Endothelial cell of umbilical vein (primary cell): Measurements from ENCODE around the gene MBTPS1. TPM values are rescaled to one million over a fixed set of nuclear protein-coding genes. Genes with fewer than 3 reads are reported as not detected.

Experiments
- BruUV-seq: library from RNA; stranded (reverse); fragments of 400-500 nt; replicated peaks from 2 replicates; lab custom pipeline; 2021; lab: Mats Ljungman, UMichigan
- CTCF ChIA-PET: fragments of 300-600, 350-600 bp; sonication (Branson Sonifier 250); formaldehyde crosslinking; loops from one replicate; lab custom pipeline; 2021; ENCODE audit warnings: antibody characterized with exemption, inconsistent platforms; lab: Charles Lee
- POLR2A ChIA-PET: fragments of 300-600, 350-600 bp; sonication (Branson Sonifier 250); formaldehyde crosslinking; loops from one replicate; lab custom pipeline; 2021; ENCODE audit warnings: antibody characterized with exemption, inconsistent platforms; lab: Charles Lee
- DNase-seq: peaks from one replicate; pipeline ENCODE4 v3.0.0-alpha.2; 2011; ENCODE audit warnings: low read depth, low spot score
- FAIRE-seq: peaks from 2 replicates; lab custom pipeline; 2011; peaks lifted over from hg19 to GRCh38; lab: Jason Lieb, UNC
- H2AFZ ChIP-seq: 2 replicates; pipeline ENCODE4 v1.6.0; 2012; ENCODE audit warnings: low read depth, low read length, control low read depth, inconsistent platforms
- H3K27ac ChIP-seq: 2 replicates; pipeline ENCODE4 v1.5.1; 2011; ENCODE audit warnings: low read depth, mild to moderate bottlenecking, control low read depth, low read length, moderate library complexity; ENCODE audit not compliant: insufficient read depth
- H3K27me3 ChIP-seq, 2 experiments: 2 replicates each; pipeline versions ENCODE4 v1.6.0 to v1.6.1; 2011; ENCODE audit warnings: low read length in 2 of 2, mixed read lengths in 1 of 2; ENCODE audit not compliant: control insufficient read depth in 2 of 2, insufficient read depth in 2 of 2
- H3K36me3 ChIP-seq, 2 experiments: 2 replicates in 1 of 2; 3 replicates in 1 of 2; pipeline ENCODE4 v1.5.1; 2011; ENCODE audit warnings: low read length in 2 of 2, mild to moderate bottlenecking in 1 of 2, moderate library complexity in 1 of 2; ENCODE audit not compliant: control insufficient read depth in 2 of 2, insufficient read depth in 2 of 2; ENCODE audit errors: extremely low read depth in 1 of 2
- H3K4me1 ChIP-seq: 3 replicates; pipeline ENCODE4 v1.5.1; 2011; ENCODE audit warnings: mild to moderate bottlenecking, low read length; ENCODE audit not compliant: control insufficient read depth, insufficient read depth; ENCODE audit errors: extremely low read depth
- H3K4me2 ChIP-seq: 2 replicates; pipeline ENCODE4 v1.6.1; 2011; ENCODE audit warnings: low read length, control low read depth, mixed read lengths; ENCODE audit not compliant: insufficient read depth
- H3K4me3 ChIP-seq, 3 experiments: fragments of 200-600 bp in 1 of 3; sonication (generic), shearing (Covaris generic) in 1 of 3; replicated peaks in 1 of 3; 2 replicates each; pipeline ENCODE4 v1.5.1; 2011 to 2016; ENCODE audit warnings: control low read depth in 3 of 3, low read length in 3 of 3, mild to moderate bottlenecking in 2 of 3, inconsistent platforms in 1 of 3, low read depth in 1 of 3, moderate library complexity in 1 of 3; ENCODE audit not compliant: insufficient read depth in 1 of 3
- H3K79me2 ChIP-seq: 2 replicates; pipeline ENCODE4 v1.6.0; 2012; ENCODE audit warnings: low read length, inconsistent platforms; ENCODE audit not compliant: control insufficient read depth, insufficient read depth
- H3K9ac ChIP-seq: replicated peaks from 2 replicates; pipeline ENCODE3; 2011; ENCODE audit warnings: low read length, control low read depth; ENCODE audit not compliant: insufficient read depth; ENCODE audit errors: extremely low read depth
- H3K9me1 ChIP-seq: replicated peaks from 3 replicates; pipeline ENCODE4 v1.6.0; 2011; ENCODE audit warnings: mild to moderate bottlenecking, low read length; ENCODE audit not compliant: control insufficient read depth, insufficient read depth; ENCODE audit errors: extremely low read depth
- H3K9me3 ChIP-seq: replicated peaks from 2 replicates; pipeline ENCODE4 v1.5.1; 2012; ENCODE audit warnings: low read length, inconsistent platforms; ENCODE audit not compliant: control insufficient read depth, insufficient read depth
- H4K20me1 ChIP-seq: replicated peaks from 2 replicates; pipeline ENCODE3; 2011; ENCODE audit warnings: mild to moderate bottlenecking, low read length; ENCODE audit not compliant: control insufficient read depth, insufficient read depth; ENCODE audit errors: extremely low read depth
- EZH2 ChIP-seq: IDR thresholded peaks from 2 replicates; pipeline ENCODE4 v1.6.1; 2012; ENCODE audit warnings: borderline replicate concordance, low read depth, mild to moderate bottlenecking, moderate library complexity, low read length, inconsistent platforms; ENCODE audit not compliant: severe bottlenecking
- FOS ChIP-seq: IDR thresholded peaks from 2 replicates; pipeline ENCODE4 v1.6.1; 2011; ENCODE audit warnings: mild to moderate bottlenecking, low read length, moderate library complexity, borderline replicate concordance; ENCODE audit not compliant: insufficient read depth
- GATA2 ChIP-seq: IDR thresholded peaks from 2 replicates; pipeline ENCODE4 v1.7.0; 2011; ENCODE audit warnings: low read depth, mild to moderate bottlenecking, moderate library complexity, mixed read lengths, low read length; ENCODE audit not compliant: insufficient read length, insufficient read depth
- JUN ChIP-seq: IDR thresholded peaks from 2 replicates; pipeline ENCODE4 v1.6.1; 2011; ENCODE audit warnings: borderline replicate concordance, low read depth; ENCODE audit not compliant: insufficient read length, insufficient read depth
- MYC ChIP-seq: IDR thresholded peaks from one replicate; pipeline ENCODE4 v1.6.1; 2011; ENCODE audit warnings: mild to moderate bottlenecking, low read depth, low read length
- POLR2A ChIP-seq: IDR thresholded peaks from 2 replicates; pipeline ENCODE4 v1.6.1; 2012; ENCODE audit warnings: low read depth, mild to moderate bottlenecking, control low read depth, low read length
- POLR2AphosphoS5 ChIP-seq: IDR thresholded peaks from 2 replicates; pipeline ENCODE4 v1.6.1; 2012; ENCODE audit warnings: low read depth, mild to moderate bottlenecking, control low read depth, low read length, moderate library complexity; ENCODE audit not compliant: insufficient read depth
- dilution Hi-C: fragments of 300-500 bp; cut with MboI; formaldehyde crosslinking; loops from one replicate; pipeline ENCODE4 v1.15.0; 2019; ENCODE audit warnings: low sequenced_read_pairs; ENCODE audit not compliant: extremely low pct_ligation_motif_present
- intact Hi-C: fragments of 100-400 bp; cut with micrococcal nuclease; formaldehyde crosslinking; loops from one replicate; pipeline ENCODE4 v1.10.0; 2022
- polyA plus RNA-seq, 4 experiments: library from polyadenylated mRNA; depleted of rRNA in 3 of 4; stranded (reverse) in 3 of 4; unstranded in 1 of 4; fragments of >200 nt; gene quantifications; 2 replicates each; pipeline versions ENCODE4 v1.2.1 to v1.2.3, GENCODE V29; 2011 to 2012; ENCODE audit warnings: missing spikeins in 1 of 4
- total RNA-seq: library from RNA; stranded (reverse); gene quantifications from 2 replicates; pipeline ENCODE4 v1.2.3, GENCODE V29; 2021
- TF ChIP-seq, protein P1 (sequence below): IDR thresholded peaks from 2 replicates; pipeline ENCODE4 v1.6.1; 2011; ENCODE audit not compliant: insufficient read depth, insufficient read length
- TF ChIP-seq, protein P2 (sequence below), 2 donors: IDR thresholded peaks; 1 replicate in 1 of 2; 2 replicates in 1 of 2; pipeline ENCODE4 v1.5.1; 2011; ENCODE audit warnings: low read length in 2 of 2, mild to moderate bottlenecking in 2 of 2, moderate library complexity in 2 of 2, control low read depth in 1 of 2, inconsistent platforms in 1 of 2, low read depth in 1 of 2; ENCODE audit not compliant: insufficient read depth in 1 of 2; ENCODE audit errors: extremely low read depth in 1 of 2

The MBTPS1 gene
- total and polyA plus RNA-seq, 2 donors (not counting 3 experiments of a cell fraction or from before 2014, with no cell fraction given) = 82.3 to 99.6 TPM

DNA sequence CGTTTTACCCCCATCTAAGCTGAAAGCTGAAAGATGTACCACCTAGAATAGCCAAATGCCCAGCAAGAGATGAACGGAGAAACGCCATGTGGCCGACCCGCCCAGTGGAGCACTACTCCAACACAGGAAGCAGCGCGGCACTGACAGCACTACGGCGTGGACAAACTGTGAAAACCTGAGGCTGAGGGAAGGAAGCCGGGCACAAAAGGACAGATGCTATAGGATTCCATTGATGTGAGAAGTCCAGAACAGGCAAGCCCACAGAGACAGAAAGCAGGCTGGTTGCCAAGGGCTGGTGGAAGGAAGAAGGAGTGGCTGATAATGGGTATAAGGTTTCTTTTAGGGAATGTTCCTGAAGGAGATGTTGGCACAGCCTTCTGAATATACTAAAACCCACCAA, 44.7 kb downstream of the MBTPS1 start:
- peak overlapping the region; percentile 4 for H3K4me2 ChIP-seq
- peak overlapping the region; percentile 6 for H3K9ac ChIP-seq
- TF ChIP-seq MYC = peak; percentile 88
- TF ChIP-seq, protein P1, sequence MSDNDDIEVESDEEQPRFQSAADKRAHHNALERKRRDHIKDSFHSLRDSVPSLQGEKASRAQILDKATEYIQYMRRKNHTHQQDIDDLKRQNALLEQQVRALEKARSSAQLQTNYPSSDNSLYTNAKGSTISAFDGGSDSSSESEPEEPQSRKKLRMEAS = peak; percentile 37
- peak; percentile 71 for TF ChIP-seq POLR2A
- TF ChIP-seq, protein P2, sequence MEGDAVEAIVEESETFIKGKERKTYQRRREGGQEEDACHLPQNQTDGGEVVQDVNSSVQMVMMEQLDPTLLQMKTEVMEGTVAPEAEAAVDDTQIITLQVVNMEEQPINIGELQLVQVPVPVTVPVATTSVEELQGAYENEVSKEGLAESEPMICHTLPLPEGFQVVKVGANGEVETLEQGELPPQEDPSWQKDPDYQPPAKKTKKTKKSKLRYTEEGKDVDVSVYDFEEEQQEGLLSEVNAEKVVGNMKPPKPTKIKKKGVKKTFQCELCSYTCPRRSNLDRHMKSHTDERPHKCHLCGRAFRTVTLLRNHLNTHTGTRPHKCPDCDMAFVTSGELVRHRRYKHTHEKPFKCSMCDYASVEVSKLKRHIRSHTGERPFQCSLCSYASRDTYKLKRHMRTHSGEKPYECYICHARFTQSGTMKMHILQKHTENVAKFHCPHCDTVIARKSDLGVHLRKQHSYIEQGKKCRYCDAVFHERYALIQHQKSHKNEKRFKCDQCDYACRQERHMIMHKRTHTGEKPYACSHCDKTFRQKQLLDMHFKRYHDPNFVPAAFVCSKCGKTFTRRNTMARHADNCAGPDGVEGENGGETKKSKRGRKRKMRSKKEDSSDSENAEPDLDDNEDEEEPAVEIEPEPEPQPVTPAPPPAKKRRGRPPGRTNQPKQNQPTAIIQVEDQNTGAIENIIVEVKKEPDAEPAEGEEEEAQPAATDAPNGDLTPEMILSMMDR (IDR thresholded peaks at IDR 0.05; ENCODE audit: extremely low read depth in 1 of 2, insufficient read depth in 1 of 2, low read depth in 1 of 2, low read length in 2 of 2) = no peak
- TF ChIP-seq POLR2AphosphoS5 = peak; percentile 72
- no peak for TF ChIP-seq FOS
- TF ChIP-seq JUN = no peak
- no peak for TF ChIP-seq GATA2
- no peak for TF ChIP-seq EZH2
- DNase-seq = peak; percentile 74
- ChIA-PET POLR2A (no interaction called here), CTCF (interaction anchor here (1.2 to 2.3 kb wide), 3 partner anchors 13 to 115 kb away, joined by 3 to 7 read pairs (median 4); partner anchors contain the start of gene TAF1C)
- H3K4me1 ChIP-seq = peaks cover 20% of the 10 kb centered on the region
- dilution Hi-C loops (no loop called here), intact Hi-C loops (loop anchor here (5.0 kb wide), 1 partner anchor 115 kb away; the partner anchor contains the start of gene TAF1C)
- peaks cover 20 to 35% of the 10 kb centered on the region in 2 experiments for H3K36me3 ChIP-seq
- no peaks in the 10 kb centered on the region for H3K27me3 ChIP-seq
- no peaks in the 10 kb centered on the region for H3K9me3 ChIP-seq
- no peaks in the 10 kb centered on the region for H4K20me1 ChIP-seq
- H3K9me1 ChIP-seq = no peaks in the 10 kb centered on the region
- H3K79me2 ChIP-seq = peaks cover 7% of the 10 kb centered on the region
- H2AFZ ChIP-seq = peak overlapping the region; percentile 0
- no peak overlapping the region for H3K4me3 ChIP-seq
- FAIRE-seq = peak; percentile 97
- BruUV-seq = no TSS peak
- peak overlapping the region; percentile 6 for H3K27ac ChIP-seq
